ENCODE measurements around the gene WDR75.

Gene WDR75

GRCh38 chr2:189481071-189481470 lies 39.8 kb downstream of the WDR75 start:
- Histone ChIP-seq H3K4me1 (ENCODE audit: control insufficient read depth, insufficient read depth, low read depth, low read length) (no peaks in the 10 kb centered on the region), H3K23ac (ENCODE audit: low read length in 2 of 2) (no peak overlapping the region), H2BK15ac (ENCODE audit: low read depth, poor library complexity, severe bottlenecking) (no peak overlapping the region), H3K27me3 (ENCODE audit: control insufficient read depth in 1 of 2, insufficient read depth in 1 of 2, low read length in 2 of 2) (no peaks in the 10 kb centered on the region), H3K79me1 (replicated peaks; ENCODE audit: low read length, poor library complexity, severe bottlenecking) (no peaks in the 10 kb centered on the region), H3K9me3 (ENCODE audit: control insufficient read depth, low read length) (no peaks in the 10 kb centered on the region), H3K18ac (ENCODE audit: low read depth in 1 of 2, low read length in 2 of 2) (no peak overlapping the region), H2BK12ac (ENCODE audit: low read length in 2 of 2) (no peak overlapping the region), H3K14ac (ENCODE audit: low read length in 2 of 2) (no peak overlapping the region), H3K36me3 (ENCODE audit: control insufficient read depth in 1 of 2, insufficient read depth in 2 of 2, low read depth in 1 of 2, low read length in 2 of 2) (peaks cover 0 to 10% of the 10 kb centered on the region in 2 experiments), H3K9ac (ENCODE audit: low read length) (no peak overlapping the region), H2BK5ac (ENCODE audit: low read depth, low read length, poor library complexity, severe bottlenecking) (no peak overlapping the region), H4K91ac (ENCODE audit: low read length) (no peak overlapping the region), H2BK120ac (ENCODE audit: low read depth, low read length) (no peak overlapping the region), H3K4ac (ENCODE audit: low read depth in 1 of 2, low read length in 2 of 2) (no peak overlapping the region), H3K4me2 (ENCODE audit: low read length, poor library complexity, severe bottlenecking) (no peak overlapping the region), H3K4me3 (ENCODE audit: insufficient read depth in 1 of 2, low read depth in 1 of 2, low read length in 2 of 2) (no peak overlapping the region), H4K8ac (ENCODE audit: low read length) (no peak overlapping the region), H3K27ac (ENCODE audit: low read length, poor library complexity, severe bottlenecking) (no peak overlapping the region), H2AK5ac (ENCODE audit: low read length, severe bottlenecking) (no peak overlapping the region), H2AFZ (ENCODE audit: low read depth, low read length) (no peak overlapping the region)
- DNase-seq: no peak
- no CpG with 5 or more reads among the region's 1 CpG for WGBS

- peak overlapping the region in 1 of 2 experiments; percentile 46 for H3K18ac ChIP-seq (ENCODE audit: low read depth in 1 of 2, low read length in 2 of 2)
- no peak overlapping the region for H2BK120ac ChIP-seq (ENCODE audit: low read depth, low read length)
- H2BK15ac ChIP-seq (ENCODE audit: low read depth, poor library complexity, severe bottlenecking): no peak overlapping the region
- H4K8ac ChIP-seq (ENCODE audit: low read length): peak overlapping the region; percentile 29
- H3K4me3 ChIP-seq (ENCODE audit: insufficient read depth in 1 of 2, low read depth in 1 of 2, low read length in 2 of 2): no peak overlapping the region
- peak overlapping the region in 1 of 2 experiments; percentile 33 for H2BK12ac ChIP-seq (ENCODE audit: low read length in 2 of 2)
- H3K79me1 ChIP-seq (replicated peaks; ENCODE audit: low read length, poor library complexity, severe bottlenecking): no peaks in the 10 kb centered on the region
- no peak overlapping the region for H4K91ac ChIP-seq (ENCODE audit: low read length)
- no peak overlapping the region for H3K4ac ChIP-seq (ENCODE audit: low read depth in 1 of 2, low read length in 2 of 2)
- no peak overlapping the region for H2BK5ac ChIP-seq (ENCODE audit: low read depth, low read length, poor library complexity, severe bottlenecking)
- no peak overlapping the region for H3K9ac ChIP-seq (ENCODE audit: low read length)
- H3K4me2 ChIP-seq (ENCODE audit: low read length, poor library complexity, severe bottlenecking): no peak overlapping the region
- no peaks in the 10 kb centered on the region for H3K9me3 ChIP-seq (ENCODE audit: control insufficient read depth, low read length)
- no peak overlapping the region for H3K27ac ChIP-seq (ENCODE audit: low read length, poor library complexity, severe bottlenecking)
- no peaks in the 10 kb centered on the region for H3K36me3 ChIP-seq (ENCODE audit: control insufficient read depth in 1 of 2, insufficient read depth in 2 of 2, low read depth in 1 of 2, low read length in 2 of 2)
- H2AK5ac ChIP-seq (ENCODE audit: low read length, severe bottlenecking): no peak overlapping the region
- no peak overlapping the region for H2AFZ ChIP-seq (ENCODE audit: low read depth, low read length)
- H3K27me3 ChIP-seq (ENCODE audit: control insufficient read depth in 1 of 2, insufficient read depth in 1 of 2, low read length in 2 of 2): no peaks in the 10 kb centered on the region
- DNase-seq: no peak
- H3K4me1 ChIP-seq (ENCODE audit: control insufficient read depth, insufficient read depth, low read depth, low read length): no peaks in the 10 kb centered on the region
- 65% methylated on average over 2 of the region's 4 CpGs for WGBS
- H3K14ac ChIP-seq (ENCODE audit: low read length in 2 of 2): peak overlapping the region in 1 of 2 experiments; percentile 83
- H3K23ac ChIP-seq (ENCODE audit: low read length in 2 of 2): no peak overlapping the region
Measured at GRCh38 chr2:189483571-189483970, 42.3 kb downstream of the WDR75 start.

GRCh38 chr2:189483980-189484740 lies 42.9 kb downstream of the WDR75 start:
- no peak overlapping the region for H4K8ac ChIP-seq (ENCODE audit: low read length)
- no peak overlapping the region for H2AK5ac ChIP-seq (ENCODE audit: low read length, severe bottlenecking)
- H3K79me1 ChIP-seq (replicated peaks; ENCODE audit: low read length, poor library complexity, severe bottlenecking): no peaks in the 10 kb centered on the region
- no peak overlapping the region for H3K4me3 ChIP-seq (ENCODE audit: insufficient read depth in 1 of 2, low read depth in 1 of 2, low read length in 2 of 2)
- H3K27ac ChIP-seq (ENCODE audit: low read length, poor library complexity, severe bottlenecking): no peak overlapping the region
- peak overlapping the region in 1 of 2 experiments; percentile 33 for H2BK12ac ChIP-seq (ENCODE audit: low read length in 2 of 2)
- no peak overlapping the region for H2BK5ac ChIP-seq (ENCODE audit: low read depth, low read length, poor library complexity, severe bottlenecking)
- H2BK120ac ChIP-seq (ENCODE audit: low read depth, low read length): no peak overlapping the region
- H3K18ac ChIP-seq (ENCODE audit: low read depth in 1 of 2, low read length in 2 of 2): peak overlapping the region in 1 of 2 experiments; percentile 46
- H3K36me3 ChIP-seq (ENCODE audit: control insufficient read depth in 1 of 2, insufficient read depth in 2 of 2, low read depth in 1 of 2, low read length in 2 of 2): no peaks in the 10 kb centered on the region
- H3K9ac ChIP-seq (ENCODE audit: low read length): no peak overlapping the region
- no peaks in the 10 kb centered on the region for H3K9me3 ChIP-seq (ENCODE audit: control insufficient read depth, low read length)
- H3K27me3 ChIP-seq (ENCODE audit: control insufficient read depth in 1 of 2, insufficient read depth in 1 of 2, low read length in 2 of 2): no peaks in the 10 kb centered on the region
- H2BK15ac ChIP-seq (ENCODE audit: low read depth, poor library complexity, severe bottlenecking): no peak overlapping the region
- H3K4me2 ChIP-seq (ENCODE audit: low read length, poor library complexity, severe bottlenecking): no peak overlapping the region
- no peak overlapping the region for H2AFZ ChIP-seq (ENCODE audit: low read depth, low read length)
- H3K4ac ChIP-seq (ENCODE audit: low read depth in 1 of 2, low read length in 2 of 2): no peak overlapping the region
- no peak overlapping the region for H3K23ac ChIP-seq (ENCODE audit: low read length in 2 of 2)
- no peak overlapping the region for H4K91ac ChIP-seq (ENCODE audit: low read length)
- 82% methylated on average over 10 of the region's 10 CpGs for WGBS
- peak overlapping the region in 1 of 2 experiments; percentile 83 for H3K14ac ChIP-seq (ENCODE audit: low read length in 2 of 2)
- no peak for DNase-seq
- H3K4me1 ChIP-seq (ENCODE audit: control insufficient read depth, insufficient read depth, low read depth, low read length): no peaks in the 10 kb centered on the region

GRCh38 chr2:189485146-189485545 lies 43.9 kb downstream of the WDR75 start:
- H2BK120ac ChIP-seq (ENCODE audit: low read depth, low read length): no peak overlapping the region
- no peak overlapping the region for H4K8ac ChIP-seq (ENCODE audit: low read length)
- H3K4ac ChIP-seq (ENCODE audit: low read depth in 1 of 2, low read length in 2 of 2): no peak overlapping the region
- no peak overlapping the region for H3K4me2 ChIP-seq (ENCODE audit: low read length, poor library complexity, severe bottlenecking)
- H3K36me3 ChIP-seq (ENCODE audit: control insufficient read depth in 1 of 2, insufficient read depth in 2 of 2, low read depth in 1 of 2, low read length in 2 of 2): no peaks in the 10 kb centered on the region
- no peaks in the 10 kb centered on the region for H3K79me1 ChIP-seq (replicated peaks; ENCODE audit: low read length, poor library complexity, severe bottlenecking)
- H2BK15ac ChIP-seq (ENCODE audit: low read depth, poor library complexity, severe bottlenecking): no peak overlapping the region
- 32% methylated on average over 2 of the region's 2 CpGs for WGBS
- H3K18ac ChIP-seq (ENCODE audit: low read depth in 1 of 2, low read length in 2 of 2): no peak overlapping the region
- H3K9me3 ChIP-seq (ENCODE audit: control insufficient read depth, low read length): no peaks in the 10 kb centered on the region
- peak; percentile 17 for DNase-seq
- H3K27ac ChIP-seq (ENCODE audit: low read length, poor library complexity, severe bottlenecking): no peak overlapping the region
- no peak overlapping the region for H2BK12ac ChIP-seq (ENCODE audit: low read length in 2 of 2)
- no peak overlapping the region for H3K9ac ChIP-seq (ENCODE audit: low read length)
- H2BK5ac ChIP-seq (ENCODE audit: low read depth, low read length, poor library complexity, severe bottlenecking): no peak overlapping the region
- H2AK5ac ChIP-seq (ENCODE audit: low read length, severe bottlenecking): no peak overlapping the region
- H2AFZ ChIP-seq (ENCODE audit: low read depth, low read length): no peak overlapping the region
- H3K4me3 ChIP-seq (ENCODE audit: insufficient read depth in 1 of 2, low read depth in 1 of 2, low read length in 2 of 2): no peak overlapping the region
- no peaks in the 10 kb centered on the region for H3K4me1 ChIP-seq (ENCODE audit: control insufficient read depth, insufficient read depth, low read depth, low read length)
- H4K91ac ChIP-seq (ENCODE audit: low read length): no peak overlapping the region
- H3K27me3 ChIP-seq (ENCODE audit: control insufficient read depth in 1 of 2, insufficient read depth in 1 of 2, low read length in 2 of 2): no peaks in the 10 kb centered on the region
- no peak overlapping the region for H3K14ac ChIP-seq (ENCODE audit: low read length in 2 of 2)
- no peak overlapping the region for H3K23ac ChIP-seq (ENCODE audit: low read length in 2 of 2)
